SK-N-SH (cell line): Measurements from ENCODE around the gene OLFM2. TPM values are rescaled to one million over a fixed set of nuclear protein-coding genes. Genes with fewer than 3 reads are reported as not detected.
A peak's percentile ranks its signal among the peaks of the same experiment; 100 is the strongest.
"Not testable (repeated sequence)": the region's sequence is repeated elsewhere in the genome, so short reads cannot be mapped to it uniquely, and the experiment has no call there.

Experiments used
- CTCF ChIA-PET: fragments of 300-600, 350-600 bp; formaldehyde crosslinking; extraction: SDS; loops from one replicate; lab custom pipeline; 2021; lab: Yijun Ruan, JAX
- POLR2A ChIA-PET: fragments of 350-600 bp; sonication (Branson Sonifier 250); formaldehyde crosslinking; extraction: SDS; loops from one replicate; lab custom pipeline; 2020; ENCODE audit warnings: antibody characterized with exemption, inconsistent platforms; lab: Yijun Ruan, JAX
- DNase-seq: peaks from one replicate; pipeline ENCODE4 v3.0.0; 2012
- H2AFZ ChIP-seq: fragments of 200-600 bp; sonication (generic); 2 replicates; pipeline ENCODE4 v1.8.1; 2016; ENCODE audit warnings: antibody characterized with exemption, mild to moderate bottlenecking, low read depth
- H3F3A ChIP-seq: fragments of 200-600 bp; sonication (generic); replicated peaks from 2 replicates; pipeline ENCODE3; 2016; ENCODE audit warnings: antibody characterized with exemption, mild to moderate bottlenecking; ENCODE audit not compliant: insufficient read depth
- H3K27ac ChIP-seq, 2 experiments: fragments of 200-500 bp in 1 of 2; fragments of 200-600 bp in 1 of 2; sonication (Bioruptor generic) in 1 of 2; sonication (generic), shearing (Covaris generic) in 1 of 2; 2 replicates each; pipeline versions ENCODE4 v1.5.1 to v1.6.1; 2014 to 2016; ENCODE audit warnings: low read depth in 2 of 2, inconsistent platforms in 1 of 2, low read length in 1 of 2, mild to moderate bottlenecking in 1 of 2, mixed read lengths in 1 of 2
- H3K27me3 ChIP-seq: fragments of 200-600 bp; sonication (generic), shearing (Covaris generic); 2 replicates; pipeline ENCODE4 v1.6.1; 2016; ENCODE audit warnings: mixed run types; ENCODE audit not compliant: insufficient read depth
- H3K36me3 ChIP-seq, 2 experiments: fragments of 200-500 bp in 1 of 2; fragments of 200-600 bp in 1 of 2; sonication (Bioruptor generic) in 1 of 2; sonication (generic) in 1 of 2; replicated peaks in 1 of 2; 2 replicates each; pipeline versions ENCODE3 to v1.5.1; 2014 to 2016; ENCODE audit warnings: low read length in 1 of 2, mild to moderate bottlenecking in 1 of 2; ENCODE audit not compliant: insufficient read depth in 2 of 2, control insufficient read depth in 1 of 2
- H3K4me1 ChIP-seq, 2 experiments: fragments of 200-500 bp in 1 of 2; fragments of 200-600 bp in 1 of 2; sonication (Bioruptor generic) in 1 of 2; sonication (generic), shearing (Covaris generic) in 1 of 2; 2 replicates each; pipeline versions ENCODE4 v1.5.1 to v1.6.1; 2014 to 2016; ENCODE audit warnings: low read depth in 1 of 2, low read length in 1 of 2, mixed run types in 1 of 2; ENCODE audit not compliant: insufficient read depth in 2 of 2, control insufficient read depth in 1 of 2
- H3K4me2 ChIP-seq: fragments of 200-600 bp; sonication (generic), shearing (Covaris generic); 2 replicates; pipeline ENCODE4 v1.6.1; 2017; ENCODE audit warnings: mixed run types
- H3K4me3 ChIP-seq, 2 experiments: fragments of 200-500 bp in 1 of 2; fragments of 200-600 bp in 1 of 2; sonication (Bioruptor generic) in 1 of 2; sonication (generic), shearing (Covaris generic) in 1 of 2; 2 replicates each; pipeline versions ENCODE4 v1.5.1 to v1.8.1; 2014 to 2016; ENCODE audit warnings: low read depth in 2 of 2, inconsistent platforms in 1 of 2, low read length in 1 of 2, mild to moderate bottlenecking in 1 of 2, mixed read lengths in 1 of 2, moderate library complexity in 1 of 2
- H3K79me2 ChIP-seq: fragments of 200-600 bp; sonication (generic); 2 replicates; pipeline ENCODE4 v1.8.1; 2017; ENCODE audit warnings: mild to moderate bottlenecking; ENCODE audit not compliant: insufficient read depth
- H3K9ac ChIP-seq: fragments of 200-600 bp; sonication (generic); 2 replicates; pipeline ENCODE4 v1.6.1; 2017; ENCODE audit warnings: mixed run types
- H3K9me2 ChIP-seq: fragments of 200-600 bp; sonication (generic); 2 replicates; pipeline ENCODE4 v1.6.1; 2017; ENCODE audit warnings: mixed run types
- H3K9me3 ChIP-seq: fragments of 200-600 bp; sonication (generic); 2 replicates; pipeline ENCODE4 v1.6.1; 2017; ENCODE audit warnings: mixed run types, mild to moderate bottlenecking, moderate library complexity
- H4K20me1 ChIP-seq: fragments of 200-600 bp; sonication (generic); 2 replicates; pipeline ENCODE4 v1.6.1; 2017; ENCODE audit warnings: mild to moderate bottlenecking, mixed run types; ENCODE audit not compliant: insufficient read depth
- ELF1 ChIP-seq: IDR thresholded peaks from 2 replicates; pipeline ENCODE4 v1.4.0; 2012
- EZH2phosphoT487 ChIP-seq: fragments of 200-600 bp; sonication (generic); IDR thresholded peaks from 2 replicates; pipeline ENCODE4 v1.6.1; 2017; ENCODE audit warnings: low read depth, mixed run types, mild to moderate bottlenecking, antibody characterized with exemption, moderate library complexity, borderline replicate concordance
- FOXM1 ChIP-seq: IDR thresholded peaks from 2 replicates; pipeline ENCODE4 v1.4.0; 2012; ENCODE audit warnings: low read depth, mild to moderate bottlenecking
- GABPA ChIP-seq: IDR thresholded peaks from 2 replicates; pipeline ENCODE4 v1.4.0; 2012; ENCODE audit warnings: low read depth, mild to moderate bottlenecking
- GATA2 ChIP-seq: sonication (generic); formaldehyde crosslinking; IDR thresholded peaks from 2 replicates; pipeline ENCODE4 v1.5.0; 2020; ENCODE audit warnings: mild to moderate bottlenecking, missing genetic modification reagents
- NFIC ChIP-seq: IDR thresholded peaks from 2 replicates; pipeline ENCODE4 v1.4.0; 2012; ENCODE audit warnings: borderline replicate concordance
- SIN3A ChIP-seq: IDR thresholded peaks from 2 replicates; pipeline ENCODE4 v1.6.1; 2012; ENCODE audit warnings: low read depth, mild to moderate bottlenecking, low read length, moderate library complexity, borderline replicate concordance
- USF1 ChIP-seq: IDR thresholded peaks from 2 replicates; pipeline ENCODE4 v1.4.0; 2012; ENCODE audit warnings: low read depth, borderline replicate concordance
- YY1 ChIP-seq: IDR thresholded peaks from 2 replicates; pipeline ENCODE4 v1.4.0; 2012; ENCODE audit warnings: low read depth, mild to moderate bottlenecking
- WGBS: methylation state at CpG from one replicate; pipeline ENCODE4 v1.1.6; 2017; ENCODE audit warnings: low lambda C conversion rate; 5-methylcytosine and 5-hydroxymethylcytosine counted together
- polyA plus RNA-seq, 3 experiments: library from polyadenylated mRNA; depleted of rRNA; stranded (reverse); fragments of >200 nt; gene quantifications; 2 replicates each; pipeline ENCODE4 v1.2.3, GENCODE V29; 2012

The OLFM2 gene
- polyA plus RNA-seq, 1 of the 3 experiments (the other 2 are of a cell fraction) = 10.7 TPM

- TF ChIP-seq USF1 (no peak), YY1 (no peak), NFIC (no peak), SIN3A (no peak), EZH2phosphoT487 (no peak), FOXM1 (no peak)
- TF ChIP-seq, all 33 proteins: peak for 0
These were observed 12.9 kb downstream of the OLFM2 start (continued) for GRCh38 chr19:9923440-9923839.

GRCh38 chr19:9922782-9923379 lies 13.4 kb downstream of the OLFM2 start:
- H3K4me1 ChIP-seq, H2AFZ ChIP-seq, H3K27me3 ChIP-seq, H3K9me2 ChIP-seq, H3K27ac ChIP-seq, H3K4me2 ChIP-seq, POLR2A ChIA-PET, DNase-seq, H3K4me3 ChIP-seq, H3K9me3 ChIP-seq, H3F3A ChIP-seq, H3K9ac ChIP-seq, H3K36me3 ChIP-seq, H3K79me2 ChIP-seq, H4K20me1 ChIP-seq: not testable (repeated sequence)
- WGBS = 58% methylated on average over 5 of the region's 5 CpGs
- CTCF ChIA-PET = interaction anchor here (0.8 to 3.9 kb wide), 4 partner anchors 7 to 466 kb away, joined by 3 to 21 read pairs (median 10); no protein-coding TSS in a partner anchor

DNA sequence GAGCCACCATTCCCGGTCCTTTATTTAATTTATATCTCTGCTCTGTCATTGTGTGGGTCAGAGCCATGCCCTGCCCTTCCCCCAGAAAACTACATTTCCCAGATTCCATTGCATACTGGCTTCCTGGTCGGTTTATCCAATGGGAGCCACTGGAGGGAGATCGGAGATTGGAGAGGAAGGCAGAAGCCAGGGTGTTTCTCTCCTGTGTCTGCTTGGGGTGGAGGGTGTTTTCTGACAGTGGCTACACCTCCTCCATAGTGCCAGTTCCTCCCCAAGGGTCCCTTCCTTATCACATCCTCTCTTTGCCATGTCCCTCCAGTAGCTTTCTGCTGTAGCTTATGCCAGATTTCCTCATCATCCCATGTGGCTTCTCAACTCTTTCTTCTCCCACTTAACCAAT lies 19.0 kb downstream of the OLFM2 start:
- Histone ChIP-seq H3K27me3 (no peaks in the 10 kb centered on the region), H2AFZ (no peak overlapping the region), H3K36me3 (no peaks in the 10 kb centered on the region), H3K9me3 (no peaks in the 10 kb centered on the region), H3K4me1 (peaks cover 0 to 10% of the 10 kb centered on the region in 2 experiments; a peak in 1 of 4 replicates), H3K9me2 (no peaks in the 10 kb centered on the region), H3K4me3 (no peak overlapping the region), H3K9ac (no peak overlapping the region), H4K20me1 (no peaks in the 10 kb centered on the region), H3K27ac (no peak overlapping the region), H3F3A (peaks cover 9% of the 10 kb centered on the region), H3K4me2 (no peak overlapping the region), H3K79me2 (no peaks in the 10 kb centered on the region)
- peak; percentile 81 for DNase-seq
- ChIA-PET POLR2A (no interaction called here), CTCF (interaction anchor here (1.2 to 1.4 kb wide), 3 partner anchors 67 to 110 kb away, joined by 3 to 7 read pairs (median 4); no protein-coding TSS in a partner anchor)
- WGBS = 0% methylated on average over 3 of the region's 3 CpGs
- TF ChIP-seq GATA2 (peak; percentile 60; the same call in 1 of the 2 replicates), ELF1 (peak; percentile 98), GABPA (peak; percentile 68), EZH2phosphoT487 (no peak)
